Myometrial cell (primary cell): Measurements from ENCODE around the gene CEACAM8. TPM values are rescaled to one million over a fixed set of nuclear protein-coding genes. Genes with fewer than 3 reads are reported as not detected.

Experiments used
- total RNA-seq: library from RNA; depleted of rRNA; stranded (reverse); fragments of >200 nt; gene quantifications from 2 replicates; pipeline ENCODE4 v1.2.3, GENCODE V29; 2015

CEACAM8 gene
- not detected in 2 replicates for total RNA-seq

DNA sequence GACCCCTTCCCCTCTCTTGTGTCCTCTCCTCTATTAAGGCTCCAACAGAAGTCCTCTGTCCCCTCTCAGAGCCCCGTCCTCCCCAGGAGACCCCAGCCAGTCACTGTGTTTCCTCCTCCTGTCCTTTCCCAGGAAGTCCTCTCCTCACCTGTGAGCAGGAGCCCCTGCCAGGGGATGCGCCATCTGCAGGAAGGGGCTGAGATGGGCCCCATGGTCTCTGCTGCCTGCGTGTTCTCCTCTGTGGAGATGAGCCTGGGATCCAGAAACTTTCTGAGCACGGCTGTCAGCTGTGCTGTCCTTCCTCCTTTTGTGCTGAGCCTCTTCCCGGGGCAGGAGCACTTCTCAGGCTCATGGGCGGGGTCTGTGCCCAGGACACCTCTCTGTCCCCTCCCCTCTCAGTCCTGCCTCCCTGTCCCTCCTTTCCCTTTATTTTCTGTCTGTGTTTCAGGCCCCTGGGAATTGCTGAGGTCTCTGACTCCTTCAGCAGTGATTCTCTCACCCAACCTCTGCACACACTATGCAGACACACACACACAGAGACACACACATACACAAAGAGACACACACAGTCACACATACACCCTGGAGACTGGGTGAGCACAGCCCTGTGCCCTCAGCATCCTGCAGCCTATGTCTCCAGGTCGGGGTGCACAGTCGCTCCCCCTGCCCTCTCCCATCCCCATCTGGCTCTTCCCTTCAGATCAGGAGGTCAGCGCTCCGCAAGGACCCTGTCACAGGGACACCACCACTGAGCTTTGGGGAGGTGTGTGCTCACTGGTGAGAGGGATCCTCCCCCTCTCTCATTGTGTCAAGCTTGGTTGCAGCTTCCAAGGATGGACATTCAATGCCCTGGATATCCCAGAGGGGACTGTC, at the start of gene CEACAM8:
Gene CEACAM8 (minus strand): TSS at position 308 of the 873 bp plus-strand sequence. CDS start 96 bp downstream, at position 212.

Other genes with a start within 250 kb of the CEACAM8 start
- not detected in 2 replicates for gene CNFN, start 204.6 kb downstream of the CEACAM8 start, total RNA-seq
- gene LIPE, start 167.5 kb downstream of the CEACAM8 start, total RNA-seq = 2.0 and 7.3 TPM in 2 replicates
- gene CXCL17, start 152.0 kb downstream of the CEACAM8 start, total RNA-seq = not detected in 2 replicates
- under 0.01 TPM in 1 of 2 replicates, not detected in the other for gene CEACAM1, start 66.4 kb downstream of the CEACAM8 start, total RNA-seq
- gene PSG3, start 145.6 kb upstream of the CEACAM8 start, total RNA-seq = not detected in 2 replicates
- not detected in 2 replicates for gene PSG8, start 170.8 kb upstream of the CEACAM8 start, total RNA-seq